GM10248 (cell line): Measurements from ENCODE around the gene BICRA.

Experiments used
- CTCF ChIA-PET: fragments of 300-600 bp; sonication (Branson Sonifier 250); formaldehyde crosslinking; extraction: SDS; loops from one replicate; lab custom pipeline; 2021; ENCODE audit warnings: antibody characterized with exemption; lab: Yijun Ruan, JAX
- POLR2A ChIA-PET: fragments of 350-650 bp; sonication (Branson Sonifier 250); formaldehyde crosslinking; extraction: SDS; loops from one replicate; lab custom pipeline; 2020; ENCODE audit warnings: antibody characterized with exemption; lab: Yijun Ruan, JAX
- DNase-seq: peaks from one replicate; pipeline ENCODE4 v3.0.0; 2012; ENCODE audit errors: extremely low spot score
- CTCF ChIP-seq: IDR thresholded peaks from 2 replicates; pipeline ENCODE4 v1.5.1; 2012; ENCODE audit warnings: mild to moderate bottlenecking, low read depth; ENCODE audit errors: extremely low read depth, missing control alignments, control extremely low read depth

BICRA gene

GRCh38 chr19:47681936-47682335, 73.0 kb downstream of the BICRA start:
- ChIA-PET POLR2A (no interaction called here), CTCF (interaction anchor here (1.3 kb wide), 1 partner anchor 245 kb away, joined by 5 read pairs; no protein-coding TSS in a partner anchor)
- TF ChIP-seq CTCF: no peak
- DNase-seq: no peak

- no peak for TF ChIP-seq CTCF
- ChIA-PET CTCF (no interaction called here), POLR2A (no interaction called here)
- DNase-seq: no peak
Measured at GRCh38 chr19:47682939-47683338, 74.0 kb downstream of the BICRA start.

GRCh38 chr19:47686679-47687450, 77.9 kb downstream of the BICRA start:
- ChIA-PET POLR2A (no interaction called here), CTCF (interaction anchor here (0.9 to 2.0 kb wide), 3 partner anchors 11 to 251 kb away, joined by 3 to 5 read pairs (median 3); no protein-coding TSS in a partner anchor)
- no peak for TF ChIP-seq CTCF
- no peak for DNase-seq

- no peak for TF ChIP-seq CTCF
- no peak for DNase-seq
- POLR2A ChIA-PET: interaction anchor here (0.6 kb wide), 1 partner anchor 475 kb away, joined by 4 read pairs; no protein-coding TSS in a partner anchor
- CTCF ChIA-PET: interaction anchor here (0.9 to 2.0 kb wide), 8 partner anchors 10 to 339 kb away, joined by 3 to 7 read pairs (median 4); partner anchors contain the start of genes DHX34 and EHD2
Measured at GRCh38 chr19:47687906-47688305, 79.0 kb downstream of the BICRA start.

- no peak for DNase-seq
- POLR2A ChIA-PET: no interaction called here
- no peak for TF ChIP-seq CTCF
- CTCF ChIA-PET: interaction anchor here (0.8 to 2.1 kb wide), 5 partner anchors 8 to 255 kb away, joined by 3 to 14 read pairs (median 3); no protein-coding TSS in a partner anchor
Measured at GRCh38 chr19:47691090-47691489, 82.2 kb downstream of the BICRA start.

- TF ChIP-seq CTCF: no peak
- POLR2A ChIA-PET: no interaction called here
- CTCF ChIA-PET: interaction anchor here (0.8 kb wide), 1 partner anchor 256 kb away, joined by 4 read pairs; no protein-coding TSS in a partner anchor
- DNase-seq: no peak
Measured at GRCh38 chr19:47691782-47692181, 82.8 kb downstream of the BICRA start.
